PC-3 (cell line): Measurements from ENCODE around the gene ALDH3B2.

Experiments
- EZH2 ChIP-seq: fragments of 300-600 bp; sonication (generic); IDR thresholded peaks from one replicate; pipeline ENCODE4 v1.6.1; 2017; ENCODE audit warnings: antibody characterized with exemption, mild to moderate bottlenecking, low read length; ENCODE audit not compliant: unreplicated experiment
- EZH2phosphoT487 ChIP-seq: fragments of 300-600 bp; sonication (generic); IDR thresholded peaks from 2 replicates; pipeline ENCODE4 v1.6.1; 2018; ENCODE audit warnings: mild to moderate bottlenecking, antibody characterized with exemption, low read length, borderline replicate concordance
- TF ChIP-seq, protein P1 (sequence below): fragments of 300-600 bp; sonication (generic); conservative IDR thresholded peaks from 2 replicates; pipeline ENCODE4 v1.5.1; 2017; ENCODE audit warnings: antibody characterized with exemption, low read depth, mild to moderate bottlenecking, low read length

DNA sequence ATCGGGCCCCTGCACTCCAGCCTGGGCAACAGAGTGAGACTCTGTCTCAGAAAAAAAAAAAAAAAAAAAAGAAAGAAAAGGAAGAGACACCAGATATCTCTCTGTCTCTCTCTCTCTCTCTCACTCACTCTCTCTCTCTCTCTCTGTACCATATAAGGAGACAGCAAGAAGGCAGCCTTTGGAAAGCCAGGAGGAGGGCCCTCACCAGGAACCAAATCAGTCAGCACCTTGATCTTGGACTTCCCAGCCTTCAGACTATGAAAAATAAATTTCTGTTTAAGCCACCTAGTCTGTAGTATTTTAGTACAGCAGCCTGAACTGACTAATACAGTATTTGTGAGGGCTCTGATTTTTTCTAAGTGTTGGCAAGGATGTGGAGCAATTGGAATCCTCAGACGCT, 13.6 kb upstream of the ALDH3B2 start:
- TF ChIP-seq, protein P1, sequence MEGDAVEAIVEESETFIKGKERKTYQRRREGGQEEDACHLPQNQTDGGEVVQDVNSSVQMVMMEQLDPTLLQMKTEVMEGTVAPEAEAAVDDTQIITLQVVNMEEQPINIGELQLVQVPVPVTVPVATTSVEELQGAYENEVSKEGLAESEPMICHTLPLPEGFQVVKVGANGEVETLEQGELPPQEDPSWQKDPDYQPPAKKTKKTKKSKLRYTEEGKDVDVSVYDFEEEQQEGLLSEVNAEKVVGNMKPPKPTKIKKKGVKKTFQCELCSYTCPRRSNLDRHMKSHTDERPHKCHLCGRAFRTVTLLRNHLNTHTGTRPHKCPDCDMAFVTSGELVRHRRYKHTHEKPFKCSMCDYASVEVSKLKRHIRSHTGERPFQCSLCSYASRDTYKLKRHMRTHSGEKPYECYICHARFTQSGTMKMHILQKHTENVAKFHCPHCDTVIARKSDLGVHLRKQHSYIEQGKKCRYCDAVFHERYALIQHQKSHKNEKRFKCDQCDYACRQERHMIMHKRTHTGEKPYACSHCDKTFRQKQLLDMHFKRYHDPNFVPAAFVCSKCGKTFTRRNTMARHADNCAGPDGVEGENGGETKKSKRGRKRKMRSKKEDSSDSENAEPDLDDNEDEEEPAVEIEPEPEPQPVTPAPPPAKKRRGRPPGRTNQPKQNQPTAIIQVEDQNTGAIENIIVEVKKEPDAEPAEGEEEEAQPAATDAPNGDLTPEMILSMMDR, result no peak
- TF ChIP-seq EZH2phosphoT487, result no peak
- no peak for TF ChIP-seq EZH2
